HG03378 (cell line): Measurements from ENCODE around the gene CCNB2.
"Not testable (repeated sequence)": the region's sequence is repeated elsewhere in the genome, so short reads cannot be mapped to it uniquely, and the experiment has no call there.

Source experiments
- ATAC-seq: cut with Tn5 transposase; IDR thresholded peaks from one replicate; pipeline ENCODE4 v1.9.1; 2021; ENCODE audit warnings: mild to moderate bottlenecking, moderate library complexity; ENCODE audit not compliant: unreplicated experiment

Gene CCNB2

DNA sequence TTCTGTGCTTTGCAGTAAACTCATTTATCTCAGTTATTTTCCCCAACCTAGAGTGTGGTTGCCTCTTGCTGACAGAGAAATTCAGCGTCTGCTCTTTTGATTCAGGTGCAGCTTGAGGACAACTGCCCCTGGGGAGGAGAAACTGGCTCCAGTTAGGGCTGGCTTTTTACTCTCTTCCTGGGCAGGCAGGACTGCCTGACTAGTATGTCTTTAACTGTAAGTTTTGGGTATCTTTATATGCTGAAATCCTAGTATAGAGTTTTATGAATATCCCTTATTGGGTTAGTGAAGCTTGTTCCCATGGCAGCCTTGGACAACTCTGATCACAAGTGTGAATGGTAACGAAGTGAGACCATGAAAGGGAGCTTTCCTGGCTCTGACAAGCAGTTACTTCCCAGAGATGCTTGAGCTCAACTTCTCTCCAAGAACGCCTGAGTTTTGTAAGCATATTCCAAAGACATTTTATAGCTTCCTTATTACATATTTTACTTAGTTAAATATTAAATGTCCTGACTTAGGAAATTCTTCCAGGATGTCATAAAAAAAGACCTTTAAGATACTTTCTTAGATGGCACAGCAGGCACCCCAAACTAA, 27.1 kb downstream of the CCNB2 start:
- no peak for ATAC-seq

DNA sequence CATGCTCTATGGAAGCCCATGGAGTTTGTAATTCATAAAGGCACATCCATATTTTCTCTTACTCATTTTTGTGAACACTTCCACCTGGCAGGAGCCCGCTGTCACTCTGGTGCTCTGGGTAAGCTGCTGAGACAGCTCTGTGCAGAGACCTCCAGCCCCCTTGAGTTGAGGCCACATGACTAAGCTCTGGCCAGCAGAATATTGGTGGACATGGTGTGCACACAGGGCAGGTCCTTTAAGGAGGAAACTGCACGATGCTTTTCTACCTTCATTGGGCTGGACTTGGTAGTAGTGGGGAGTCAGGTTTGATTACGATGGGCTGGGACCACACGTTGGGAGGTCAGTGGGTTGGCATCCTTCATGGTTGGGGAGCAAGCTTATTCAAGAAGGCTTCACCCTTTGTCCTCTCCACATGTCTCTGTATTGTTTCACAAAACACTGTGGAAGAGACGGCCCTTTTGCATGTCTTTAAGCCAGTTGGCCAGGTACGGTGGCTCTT, 29.0 kb downstream of the CCNB2 start:
- no peak for ATAC-seq

DNA sequence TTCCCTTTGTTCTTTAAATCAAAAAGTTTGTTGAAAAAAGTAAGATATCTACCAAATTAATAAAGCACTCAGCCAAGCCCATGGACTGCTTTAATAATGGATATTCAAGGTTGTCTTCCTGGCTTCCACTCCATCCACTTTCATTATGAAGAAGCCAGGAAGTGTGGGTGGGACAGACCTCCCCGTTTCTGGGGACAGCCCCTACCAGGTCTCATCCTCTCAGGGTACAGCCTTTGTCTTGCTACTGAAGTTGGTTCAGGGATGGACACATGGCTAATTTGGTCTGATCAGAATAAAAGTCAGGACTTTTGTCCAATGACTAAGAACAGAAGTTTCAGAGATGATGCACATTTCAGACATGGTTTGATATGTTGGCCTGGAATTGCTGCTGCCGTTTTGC, 32.6 kb downstream of the CCNB2 start:
- no peak for ATAC-seq

DNA sequence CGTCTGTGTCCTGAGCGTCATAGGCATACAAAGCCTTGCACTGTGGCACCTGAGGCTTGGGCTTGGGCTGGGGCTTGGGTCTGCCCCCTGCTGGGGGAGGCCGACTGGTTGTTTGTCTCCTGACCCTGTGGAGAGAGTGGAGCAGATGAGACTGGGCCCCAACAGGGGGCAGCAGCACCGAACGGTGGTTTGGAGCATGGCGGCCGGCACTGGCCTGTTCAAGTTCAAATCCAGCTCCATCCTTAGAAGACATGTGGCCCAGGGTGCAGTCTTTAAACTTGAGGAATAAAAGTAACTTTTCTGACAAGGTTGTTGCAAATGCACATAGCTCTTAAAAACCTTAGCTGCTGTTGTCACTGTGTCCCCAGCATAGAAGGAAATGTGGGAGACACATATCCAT, 33.3 kb downstream of the CCNB2 start:
- no peak for ATAC-seq

DNA sequence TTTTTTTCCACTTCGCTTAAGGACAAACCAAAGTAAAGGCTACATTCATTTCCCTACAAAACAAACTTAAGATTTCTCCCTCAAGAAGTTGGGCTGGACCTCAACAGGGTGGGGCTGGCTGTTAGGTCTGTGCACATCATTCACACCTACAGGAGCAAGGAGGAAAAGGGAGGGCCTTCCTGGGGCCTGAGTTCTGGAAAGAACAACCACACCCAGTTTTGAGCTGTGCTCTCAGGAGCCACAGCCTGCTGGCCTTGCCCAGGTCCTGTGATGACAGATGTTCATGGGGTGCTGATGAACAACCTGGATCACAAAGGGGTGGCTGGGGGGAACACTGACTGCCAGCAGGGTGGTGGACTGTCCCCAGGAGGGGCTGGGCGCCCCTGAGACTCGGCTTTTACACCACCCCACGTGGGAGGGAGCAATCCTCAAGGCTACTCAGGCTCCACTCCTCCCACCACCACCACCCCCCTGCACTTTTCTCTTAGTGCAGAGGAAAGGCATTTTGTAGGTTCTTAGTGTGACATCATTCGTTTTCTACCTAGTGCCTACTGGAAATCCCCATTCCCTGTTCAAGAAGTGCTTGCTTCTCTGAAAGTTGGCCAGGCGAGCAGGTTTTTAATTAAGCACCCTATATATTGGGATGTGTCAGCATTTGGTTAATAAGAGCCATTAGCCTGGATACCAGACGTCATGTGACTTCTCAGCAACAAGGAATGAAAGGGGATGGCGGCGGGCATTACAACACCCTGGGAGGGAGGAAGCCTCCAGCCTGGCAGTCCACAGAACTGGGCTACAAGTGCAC, 35.7 kb downstream of the CCNB2 start:
- no peak for ATAC-seq

DNA sequence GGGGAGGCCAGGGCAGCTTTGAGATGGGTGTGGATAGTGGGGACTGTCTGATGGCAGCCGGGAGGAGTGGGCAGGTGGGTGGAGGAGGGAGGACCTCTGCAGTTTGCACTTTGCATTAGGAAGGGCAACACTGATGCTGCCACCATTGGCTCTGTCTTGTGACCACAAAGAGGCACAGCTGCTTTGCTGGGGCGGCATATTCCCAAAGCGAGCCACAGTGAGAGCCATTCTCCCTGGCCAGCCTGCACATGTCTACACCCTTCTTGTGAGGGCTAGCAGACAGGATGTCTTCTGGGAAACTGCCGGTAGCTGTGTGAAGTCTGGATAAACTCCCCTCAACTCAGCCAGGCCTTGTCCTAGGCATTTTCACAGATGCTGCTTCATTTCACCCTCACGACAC, 38.3 kb downstream of the CCNB2 start:
- no peak for ATAC-seq

DNA sequence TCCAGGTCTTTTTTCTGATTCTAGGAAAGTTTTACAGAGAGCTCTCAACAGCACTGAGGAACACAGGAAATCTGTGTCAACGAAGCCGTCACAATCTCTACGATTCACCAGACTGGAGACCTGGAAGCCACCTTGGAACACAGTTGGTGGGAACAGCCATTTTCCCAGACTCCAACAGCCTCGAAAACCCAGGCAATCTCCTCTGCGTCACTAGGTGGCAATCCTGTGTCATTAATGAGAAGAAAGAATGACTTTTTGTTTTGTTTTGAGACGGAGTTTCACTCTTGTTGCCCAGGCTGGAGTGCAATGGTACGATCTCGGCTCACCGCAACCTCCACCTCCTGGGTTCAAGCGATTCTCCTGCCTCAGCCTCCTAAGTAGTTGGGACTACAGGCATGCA, 39.6 kb downstream of the CCNB2 start:
- ATAC-seq = not testable (repeated sequence)

DNA sequence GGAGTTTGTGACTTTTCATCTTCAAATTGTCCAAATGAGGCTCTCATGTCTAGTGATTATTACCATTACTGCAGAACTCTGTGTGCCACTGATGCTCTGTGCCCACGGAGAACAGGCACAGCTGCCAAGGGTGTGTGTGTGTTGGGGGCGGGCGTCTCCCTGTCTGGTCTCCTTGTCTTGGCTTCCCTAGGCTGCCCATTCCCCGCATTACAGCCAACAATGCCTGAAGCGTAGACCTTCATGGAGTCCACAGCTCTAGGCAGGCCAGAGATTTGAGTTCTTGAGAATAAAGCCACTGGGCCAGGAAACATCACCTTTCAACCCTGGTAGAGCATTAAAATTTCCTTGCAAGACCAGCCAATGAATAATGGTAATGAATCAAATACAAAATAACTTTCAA, 42.7 kb downstream of the CCNB2 start:
- ATAC-seq = no peak

DNA sequence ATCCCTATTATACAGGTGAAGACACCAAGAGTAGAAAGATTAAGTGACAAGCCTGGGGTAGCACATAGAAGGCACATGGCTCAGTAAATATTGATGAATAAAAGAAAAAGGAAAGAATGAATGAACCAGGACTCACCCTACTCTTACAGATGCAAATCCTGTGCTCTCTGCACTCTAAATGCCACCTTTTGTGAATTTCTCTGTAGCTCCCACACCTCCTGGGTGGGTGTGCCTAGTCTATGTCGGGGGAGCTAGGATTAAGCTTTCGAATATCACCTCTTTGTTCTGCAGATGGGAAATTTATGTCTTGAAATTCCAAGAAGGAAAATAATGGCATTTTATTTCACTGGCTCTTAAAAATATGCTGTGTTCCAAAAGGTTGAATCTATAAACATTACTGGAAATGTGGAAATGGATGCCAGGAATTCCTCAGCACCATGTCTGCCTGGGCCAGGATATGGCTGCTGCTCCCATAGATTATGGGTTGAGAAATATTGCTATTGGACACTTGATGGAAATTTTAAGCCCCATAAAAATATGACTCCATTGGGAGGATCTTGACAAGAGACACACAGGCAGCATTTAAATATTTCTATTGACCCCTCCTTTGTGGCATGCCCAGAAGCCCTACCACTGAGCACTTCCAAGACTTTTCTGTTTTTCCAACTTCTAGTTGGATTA, 43.3 kb downstream of the CCNB2 start:
- ATAC-seq = no peak

DNA sequence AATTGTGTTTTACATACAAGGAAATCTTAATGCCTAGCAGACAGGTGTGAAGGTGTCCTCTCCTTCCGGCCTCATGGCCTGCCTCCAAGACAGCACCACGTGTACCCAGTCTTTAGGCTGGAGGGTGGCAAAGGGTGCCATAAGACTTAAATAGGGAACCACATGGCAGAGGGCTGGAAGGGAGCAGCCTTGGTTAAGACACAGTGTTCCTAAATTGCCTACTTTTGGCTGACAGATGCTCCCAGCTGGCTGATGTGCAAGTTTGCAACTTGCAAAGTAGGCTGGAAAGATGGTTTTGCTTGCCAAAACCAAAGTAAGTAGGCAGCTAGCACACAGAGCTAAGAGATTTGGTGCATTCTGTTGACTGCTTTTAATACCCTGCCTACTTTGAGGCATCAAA, 45.2 kb downstream of the CCNB2 start:
- ATAC-seq = no peak

DNA sequence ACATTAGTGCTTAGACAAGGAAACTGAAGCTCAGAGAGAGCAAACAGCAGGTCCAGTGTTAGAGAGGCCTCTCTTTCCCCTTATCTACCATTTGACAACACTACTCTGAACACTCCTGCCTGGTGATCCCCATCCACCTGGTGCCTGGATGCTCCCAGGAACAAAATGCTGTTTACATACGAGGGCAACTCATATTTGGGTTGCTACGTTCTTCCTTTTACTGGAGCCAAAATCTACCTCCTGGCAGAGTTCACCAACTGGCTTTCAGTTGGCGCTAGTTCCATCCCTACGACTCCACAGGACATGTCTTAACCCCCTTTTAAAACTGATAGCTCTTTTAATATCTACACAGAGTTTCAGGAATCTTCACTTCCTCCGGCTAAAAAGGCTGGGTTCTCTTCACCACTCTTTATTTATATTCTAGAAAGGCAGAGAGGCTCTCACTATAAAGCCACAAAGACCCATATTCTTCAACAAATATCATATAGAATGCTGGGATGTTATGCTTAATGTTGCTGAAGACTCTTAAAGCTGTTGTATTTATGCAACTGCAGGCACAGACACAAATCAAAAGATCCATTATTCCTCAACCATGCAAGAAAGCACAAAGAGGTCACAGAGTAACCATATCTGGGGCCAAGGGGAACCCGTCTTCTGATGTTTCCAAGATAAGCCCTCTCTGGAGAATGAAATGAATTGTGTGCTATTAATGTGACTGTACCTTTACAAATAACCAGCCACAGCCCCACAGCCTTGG, 47.9 kb downstream of the CCNB2 start:
- no peak for ATAC-seq

DNA sequence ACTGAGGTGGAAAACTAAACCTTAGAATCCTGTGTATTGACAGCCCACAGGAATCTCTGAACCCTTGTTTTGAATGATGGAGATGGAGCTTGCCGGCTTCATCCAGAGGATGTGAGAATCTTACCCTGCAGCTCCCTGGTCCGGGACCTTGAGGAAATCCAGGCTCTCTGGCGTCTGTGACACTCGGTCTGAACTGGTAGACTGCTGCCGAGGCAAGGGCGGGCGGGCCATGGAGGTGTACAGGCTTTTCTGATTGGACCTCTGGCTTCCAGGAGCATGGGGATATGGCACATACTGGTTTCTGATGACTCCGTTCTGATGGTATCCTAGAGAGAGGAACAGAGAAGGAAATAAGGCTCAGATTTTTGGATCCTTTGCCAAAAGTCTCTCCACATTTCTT, 48.5 kb downstream of the CCNB2 start:
- no peak for ATAC-seq

DNA sequence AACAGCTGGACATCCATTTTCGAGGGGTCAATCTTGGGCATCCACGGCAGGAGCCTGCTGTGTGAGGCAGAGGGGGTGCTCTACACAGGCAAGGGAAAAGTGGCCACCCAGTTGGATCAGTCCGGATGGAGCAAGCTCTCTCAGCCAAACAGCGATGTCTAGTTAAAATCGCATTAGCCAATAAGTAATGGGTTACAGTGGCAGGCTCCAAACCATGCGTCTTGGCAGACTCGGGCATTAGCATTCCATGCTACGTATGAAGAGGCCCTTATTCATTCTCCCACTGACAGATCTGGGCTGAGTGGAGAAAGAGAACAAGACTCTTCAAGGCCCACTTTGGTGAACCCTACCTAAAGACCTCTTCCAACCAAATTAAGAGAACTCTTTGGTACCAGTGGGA, 49.3 kb downstream of the CCNB2 start:
- no peak for ATAC-seq

DNA sequence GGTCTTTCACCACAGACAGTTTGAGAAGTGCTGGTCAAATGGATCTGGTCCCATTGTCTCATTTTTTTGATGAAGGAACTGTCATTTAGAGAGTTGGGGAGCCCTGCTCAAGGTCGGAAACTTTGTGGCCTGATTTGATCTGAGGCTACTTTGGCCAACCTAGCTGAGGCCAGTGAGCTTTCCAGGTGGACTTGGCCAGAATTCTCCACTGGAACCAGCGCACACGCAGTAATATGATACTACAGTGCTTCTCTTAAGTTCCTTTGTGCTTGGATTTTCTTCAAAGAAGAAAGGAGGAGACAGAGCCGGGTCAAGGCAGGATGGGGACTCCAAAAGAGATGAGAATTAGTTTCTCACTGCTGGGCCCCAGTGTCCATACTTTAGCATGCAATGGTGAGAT, 50.5 kb downstream of the CCNB2 start:
- ATAC-seq = no peak

DNA sequence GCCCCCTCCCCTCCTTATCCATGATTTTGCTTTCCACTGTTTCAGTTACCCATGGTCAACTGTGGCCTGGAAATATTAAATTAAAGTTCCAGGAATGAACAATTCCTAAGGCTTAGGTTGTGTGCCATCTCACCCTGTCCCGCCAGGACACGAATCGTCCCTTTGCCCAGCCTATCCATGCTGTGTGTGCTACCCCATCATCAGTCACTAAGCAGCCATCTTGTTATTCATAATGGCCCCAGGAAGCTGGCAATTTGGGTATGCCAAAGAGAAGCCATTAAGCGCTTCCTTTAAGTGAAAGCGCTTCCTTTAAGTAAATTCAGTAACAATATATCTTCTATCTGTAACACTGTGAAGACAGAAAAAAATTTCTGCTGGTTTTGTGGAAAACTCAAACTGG, 52.5 kb downstream of the CCNB2 start:
- no peak for ATAC-seq

DNA sequence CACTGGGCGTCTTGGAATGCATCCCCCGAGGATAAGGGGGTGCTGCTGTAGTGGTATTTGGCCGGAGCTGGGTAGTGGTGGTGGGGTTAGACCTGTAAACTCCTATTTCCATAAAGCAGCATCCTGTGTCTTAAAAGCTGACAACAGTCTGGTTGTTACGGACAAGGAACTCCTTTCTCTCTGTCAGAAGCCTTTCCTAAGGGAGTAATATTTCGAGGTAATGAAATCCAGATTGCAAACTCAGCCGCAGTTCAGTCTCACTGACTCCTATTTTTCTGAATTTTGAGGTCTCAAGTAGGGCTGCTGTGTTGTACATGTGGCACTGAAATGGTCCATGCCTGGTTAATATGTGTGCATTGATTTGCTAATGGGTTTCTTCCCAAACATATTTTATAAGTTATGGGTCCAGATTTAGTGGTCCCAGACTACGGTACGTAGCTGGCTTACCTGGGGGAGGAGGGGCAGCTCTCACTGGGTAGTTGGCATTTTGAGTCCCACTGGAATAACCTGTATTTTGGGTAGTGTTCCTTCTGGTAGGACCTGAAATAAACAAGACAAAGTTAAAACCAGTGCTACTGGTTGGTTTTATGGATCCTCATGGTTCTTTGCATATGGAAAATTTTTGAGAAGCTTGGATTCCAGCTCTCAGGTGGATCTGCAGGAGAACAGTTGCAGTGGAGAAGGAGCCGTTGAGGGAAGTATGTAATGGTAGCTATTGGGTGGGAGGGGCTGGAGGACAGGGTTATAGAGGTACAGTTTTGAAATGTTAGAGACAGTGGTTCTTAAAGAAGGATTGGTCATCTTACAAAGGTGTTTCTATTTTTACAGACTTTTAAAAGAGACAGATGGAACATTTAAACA, 53.1 kb downstream of the CCNB2 start:
- no peak for ATAC-seq

DNA sequence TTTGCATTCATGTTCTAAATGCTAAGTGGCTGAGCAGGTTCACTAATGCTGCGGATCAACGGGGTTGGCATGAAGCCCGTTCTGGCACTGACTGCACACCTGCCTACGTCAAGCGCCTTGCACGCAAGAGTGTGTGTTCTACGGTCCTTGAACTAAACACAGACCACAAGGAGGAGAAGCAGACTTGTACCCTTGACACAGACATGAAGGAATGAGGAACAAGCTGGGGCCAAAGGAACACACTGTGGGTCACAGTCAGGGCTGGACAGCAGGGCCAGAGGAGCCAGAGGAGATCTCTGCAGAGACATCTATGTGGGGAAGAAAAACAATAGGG, 53.7 kb downstream of the CCNB2 start:
- ATAC-seq = no peak

DNA sequence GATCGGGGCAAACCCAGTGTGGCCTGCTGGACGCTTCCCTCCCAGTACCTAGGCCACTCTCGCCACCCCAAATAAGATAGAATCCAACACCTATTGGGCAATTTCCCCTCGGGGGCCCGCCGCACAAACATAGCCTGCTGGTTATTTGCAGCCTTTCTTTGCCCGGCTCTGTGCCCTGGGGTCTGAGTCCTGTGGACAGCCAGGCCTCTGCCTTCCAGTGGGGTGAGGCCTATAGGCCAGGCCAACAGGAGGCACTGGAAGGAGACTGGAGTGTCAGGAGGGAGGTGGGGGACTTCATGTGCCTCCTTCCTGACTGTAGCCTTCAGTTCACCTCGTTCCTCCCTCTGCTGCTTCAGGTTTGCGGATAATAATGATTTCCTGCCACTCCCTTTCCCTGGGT, 54.3 kb downstream of the CCNB2 start:
- no peak for ATAC-seq

DNA sequence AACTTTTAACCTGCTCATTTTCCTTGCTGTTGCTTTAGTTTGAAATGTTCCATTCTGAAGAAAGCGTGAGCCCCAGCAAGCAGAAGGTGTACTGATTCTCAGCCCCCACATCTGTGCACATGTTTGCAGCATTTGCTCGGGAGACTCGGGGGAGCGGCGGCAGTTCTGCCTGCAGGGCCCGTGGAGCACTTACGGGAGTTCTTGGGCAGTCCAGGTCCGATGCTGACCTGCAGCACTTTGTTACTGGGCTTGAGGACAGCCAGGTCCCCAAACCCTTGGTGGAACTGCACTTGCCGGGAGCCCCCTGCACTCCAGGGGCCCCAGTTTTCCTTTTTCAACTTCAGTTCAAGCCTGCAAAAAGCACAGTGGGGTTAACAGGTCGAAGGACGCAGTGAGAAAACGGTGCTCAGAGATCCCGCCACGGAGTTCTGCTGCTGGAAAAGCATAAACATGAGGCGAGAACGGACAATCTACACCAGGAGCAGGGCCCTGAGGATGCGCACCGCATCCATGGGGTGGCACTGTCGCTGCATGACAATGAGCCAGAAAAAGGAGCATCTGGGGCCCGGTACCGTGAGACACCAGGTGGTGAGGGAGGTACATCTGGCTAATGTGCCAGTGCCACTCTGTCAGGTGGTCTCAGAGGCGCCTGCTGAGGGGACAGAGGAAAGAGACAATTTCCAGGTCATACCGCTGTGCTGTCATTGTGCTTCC, 56.1 kb downstream of the CCNB2 start:
- ATAC-seq = no peak

DNA sequence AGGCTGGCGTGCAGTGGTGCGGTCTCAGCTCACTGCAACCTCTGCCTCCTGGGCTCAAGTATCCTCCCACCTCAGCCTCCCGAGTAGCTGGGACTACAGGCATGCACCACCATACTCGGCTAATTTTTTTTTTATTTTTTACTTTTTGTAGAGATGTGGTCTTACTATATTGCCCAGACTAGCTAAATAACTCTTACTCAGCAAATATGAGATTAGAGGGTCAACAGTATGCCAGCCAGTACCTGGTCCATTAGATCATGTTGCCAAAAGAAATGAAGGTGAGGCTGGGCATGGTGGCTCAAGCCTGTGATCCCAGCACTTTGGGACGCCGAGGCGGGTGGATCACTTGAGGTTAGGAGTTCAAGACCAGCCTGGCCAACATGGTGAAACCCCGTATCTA, 57.1 kb downstream of the CCNB2 start:
- not testable (repeated sequence) for ATAC-seq
